22Rv1 (cell line): ENCODE results near the gene RABL6.

ENCODE experiments used
- H3K27ac ChIP-seq: fragments of 450-650 bp; 2 replicates; pipeline ENCODE4 v1.5.1; 2017
- CTCF ChIP-seq: fragments of 450-650 bp; IDR thresholded peaks from 2 replicates; pipeline ENCODE4 v1.5.1; 2017; ENCODE audit warnings: mild to moderate bottlenecking
- ZFX ChIP-seq: fragments of 450-650 bp; IDR thresholded peaks from 2 replicates; pipeline ENCODE4 v1.6.1; 2017; ENCODE audit warnings: antibody characterized with exemption, borderline replicate concordance

Gene RABL6

GRCh38 chr9:136885950-136886578, 78.3 kb downstream of the RABL6 start, which contains the start of gene TRAF2:
TRAF2 (plus strand) TSS chr9:136886516; CDS start chr9:136898741, 12,225 bp downstream.
- H3K27ac ChIP-seq: peak within 1 kb of the TSS; percentile 82
- TF ChIP-seq CTCF: no peak
- TF ChIP-seq ZFX: no peak

GRCh38 chr9:136886610-136887597, 79.2 kb downstream of the RABL6 start:
- TF ChIP-seq CTCF: no peak
- no peak for TF ChIP-seq ZFX
- peak overlapping the region; percentile 82 for H3K27ac ChIP-seq

- H3K27ac ChIP-seq: no peak overlapping the region
- TF ChIP-seq ZFX: no peak
- no peak for TF ChIP-seq CTCF
These were observed 80.7 kb downstream of the RABL6 start for GRCh38 chr9:136888454-136888853.

- no peak overlapping the region for H3K27ac ChIP-seq
- no peak for TF ChIP-seq CTCF
- no peak for TF ChIP-seq ZFX
These were observed 82.1 kb downstream of the RABL6 start for GRCh38 chr9:136889858-136890257.

GRCh38 chr9:136890661-136891060, 82.9 kb downstream of the RABL6 start:
- TF ChIP-seq ZFX (no peak), CTCF (no peak)
- no peak overlapping the region for H3K27ac ChIP-seq
